ENCODE measurements around the gene ST6GALNAC5.

The ST6GALNAC5 gene

DNA sequence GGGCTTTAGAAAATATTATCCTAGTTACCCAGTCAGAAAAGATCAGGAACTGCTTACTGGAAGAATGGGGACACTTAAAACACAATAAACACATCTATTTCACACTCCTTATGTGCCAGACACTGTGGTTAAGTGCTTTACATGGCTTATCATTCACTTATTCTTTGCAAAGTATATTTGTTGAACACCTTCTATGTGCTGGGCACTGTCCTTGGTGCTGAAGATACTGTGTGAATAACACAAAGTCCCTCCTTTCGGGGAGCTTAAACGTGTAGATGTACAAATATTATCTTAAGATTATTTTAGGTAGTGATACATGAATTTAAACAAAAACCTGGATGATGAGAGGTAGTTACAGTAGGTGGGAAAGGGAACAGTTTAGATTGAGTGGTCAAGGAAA lies 169.3 kb downstream of the ST6GALNAC5 start:
- peak; percentile 83 to 95 for TF ChIP-seq REST (IDR thresholded peaks at IDR 0.05; ENCODE audit: insufficient read depth in 1 of 2, low read depth in 2 of 2, low read length in 2 of 2)
- no peak for TF ChIP-seq TAF1 (IDR thresholded peaks at IDR 0.05; ENCODE audit: borderline replicate concordance, insufficient read depth, low read length)

DNA sequence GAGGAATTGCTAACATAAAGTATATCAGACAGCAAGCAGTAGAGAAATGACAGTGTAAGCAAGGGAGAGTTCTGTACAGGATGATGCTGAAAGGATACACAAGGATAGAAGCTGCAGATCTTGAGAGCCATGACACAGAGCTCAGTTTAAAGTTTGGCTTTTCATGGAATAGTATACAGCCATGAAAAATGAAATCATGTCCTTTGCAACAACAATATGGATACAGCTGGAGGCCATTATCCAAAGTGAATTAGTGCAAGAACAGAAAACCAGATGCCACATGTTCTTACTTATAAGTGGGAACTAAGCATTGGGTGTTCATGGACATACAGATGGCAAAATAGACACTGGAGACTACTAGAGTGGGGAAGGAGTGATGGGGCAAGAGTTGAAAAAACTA lies 169.8 kb downstream of the ST6GALNAC5 start:
- TF ChIP-seq TAF1 (IDR thresholded peaks at IDR 0.05; ENCODE audit: borderline replicate concordance, insufficient read depth, low read length) (no peak), POLR2AphosphoS5 (IDR thresholded peaks at IDR 0.05; ENCODE audit: low read depth, low read length) (no peak), SIN3A (IDR thresholded peaks at IDR 0.05; ENCODE audit: borderline replicate concordance, insufficient read depth, low read length) (no peak), FOXP2 (optimal IDR thresholded peaks at IDR 0.05; ENCODE audit: borderline replicate concordance, extremely low read depth, extremely low read length, insufficient read depth) (no peak), REST (IDR thresholded peaks at IDR 0.05; ENCODE audit: insufficient read depth in 1 of 2, low read depth in 2 of 2, low read length in 2 of 2) (no peak)

DNA sequence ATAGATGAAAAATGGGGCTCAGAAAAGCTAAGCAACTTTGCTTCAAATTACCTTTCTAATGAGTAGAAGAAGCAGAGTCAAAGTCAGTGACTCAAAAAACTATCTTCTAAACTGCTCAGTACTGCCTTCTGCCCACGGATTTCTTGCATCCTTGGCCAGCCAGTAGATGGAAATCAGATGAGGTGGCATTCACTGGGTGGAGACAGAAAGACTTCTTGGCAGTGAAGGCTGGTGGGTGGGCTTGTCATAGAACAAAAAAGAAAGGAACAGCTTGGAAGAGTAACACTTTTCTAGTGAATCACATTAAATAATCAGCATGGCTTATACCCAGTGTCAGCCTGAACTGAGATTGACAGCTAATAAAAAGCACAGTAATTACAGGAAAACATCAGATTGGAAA lies 170.7 kb downstream of the ST6GALNAC5 start:
- TF ChIP-seq FOXP2 (optimal IDR thresholded peaks at IDR 0.05; ENCODE audit: borderline replicate concordance, extremely low read depth, extremely low read length, insufficient read depth) (no peak), POLR2AphosphoS5 (IDR thresholded peaks at IDR 0.05; ENCODE audit: low read depth, low read length) (no peak), SIN3A (IDR thresholded peaks at IDR 0.05; ENCODE audit: borderline replicate concordance, insufficient read depth, low read length) (no peak), REST (IDR thresholded peaks at IDR 0.05; ENCODE audit: insufficient read depth in 1 of 2, low read depth in 2 of 2, low read length in 2 of 2) (no peak), TAF1 (IDR thresholded peaks at IDR 0.05; ENCODE audit: borderline replicate concordance, insufficient read depth, low read length) (no peak)

- no peak for TF ChIP-seq POLR2AphosphoS5 (IDR thresholded peaks at IDR 0.05; ENCODE audit: low read depth, low read length)
- TF ChIP-seq SIN3A (IDR thresholded peaks at IDR 0.05; ENCODE audit: borderline replicate concordance, insufficient read depth, low read length): no peak
- TF ChIP-seq FOXP2 (optimal IDR thresholded peaks at IDR 0.05; ENCODE audit: borderline replicate concordance, extremely low read depth, extremely low read length, insufficient read depth): no peak
- no peak for TF ChIP-seq REST (IDR thresholded peaks at IDR 0.05; ENCODE audit: insufficient read depth in 1 of 2, low read depth in 2 of 2, low read length in 2 of 2)
- TF ChIP-seq TAF1 (IDR thresholded peaks at IDR 0.05; ENCODE audit: borderline replicate concordance, insufficient read depth, low read length): no peak
These were observed 171.8 kb downstream of the ST6GALNAC5 start for GRCh38 chr1:77039111-77039510.

DNA sequence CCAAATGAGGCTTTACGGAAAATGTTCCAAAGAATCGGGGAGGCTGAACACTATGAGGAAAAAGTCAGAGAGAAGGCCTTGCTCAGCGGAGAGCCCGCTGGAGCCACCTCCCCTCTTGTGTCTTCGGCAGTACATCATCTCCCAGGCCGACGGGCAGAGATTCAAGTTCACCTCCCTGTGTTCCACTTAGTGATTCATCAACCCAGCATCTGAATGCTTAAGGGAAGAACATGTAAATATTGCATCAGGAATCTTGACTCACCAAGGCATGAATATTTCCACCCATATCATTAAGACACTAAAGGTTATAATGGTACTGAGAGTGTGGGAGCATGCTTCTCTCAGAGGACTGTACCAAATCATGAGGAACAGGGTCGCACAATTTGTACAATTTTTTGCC lies 172.5 kb downstream of the ST6GALNAC5 start:
- TF ChIP-seq POLR2AphosphoS5 (IDR thresholded peaks at IDR 0.05; ENCODE audit: low read depth, low read length) (no peak), REST (IDR thresholded peaks at IDR 0.05; ENCODE audit: insufficient read depth in 1 of 2, low read depth in 2 of 2, low read length in 2 of 2) (no peak), TAF1 (IDR thresholded peaks at IDR 0.05; ENCODE audit: borderline replicate concordance, insufficient read depth, low read length) (no peak), FOXP2 (optimal IDR thresholded peaks at IDR 0.05; ENCODE audit: borderline replicate concordance, extremely low read depth, extremely low read length, insufficient read depth) (no peak), SIN3A (IDR thresholded peaks at IDR 0.05; ENCODE audit: borderline replicate concordance, insufficient read depth, low read length) (no peak)
